HepG2 (cell line): ENCODE data around the gene LRRC8E. TPM values are rescaled to one million over a fixed set of nuclear protein-coding genes. Genes with fewer than 3 reads are reported as not detected.

Experiments used
- AKAP8 ChIP-seq: sonication (generic); formaldehyde crosslinking; IDR thresholded peaks from 2 replicates; pipeline ENCODE4 v1.5.1; 2020; ENCODE audit warnings: mild to moderate bottlenecking, missing genetic modification reagents
- ATF7 ChIP-seq, 2 experiments: fragments of 450-650 bp in 1 of 2; sonication (generic) in 1 of 2; formaldehyde crosslinking in 1 of 2; IDR thresholded peaks; 2 replicates each; pipeline versions ENCODE4 v1.4.0 to v1.6.1; 2016 to 2020; ENCODE audit warnings: antibody characterized with exemption in 1 of 2, mild to moderate bottlenecking in 1 of 2, missing genetic modification reagents in 1 of 2
- CREBL2 ChIP-seq: sonication (generic); formaldehyde crosslinking; IDR thresholded peaks from 2 replicates; pipeline ENCODE4 v1.8.1; 2023; ENCODE audit warnings: missing genetic modification reagents, mild to moderate bottlenecking, borderline replicate concordance
- ETV6 ChIP-seq: sonication (generic); formaldehyde crosslinking; conservative IDR thresholded peaks from 2 replicates; pipeline ENCODE4 v1.4.0; 2020; ENCODE audit warnings: missing genetic modification reagents
- FOXP4 ChIP-seq: sonication (generic); formaldehyde crosslinking; IDR thresholded peaks from 2 replicates; pipeline ENCODE4 v1.4.0; 2020; ENCODE audit warnings: missing genetic modification reagents
- KAT8 ChIP-seq: IDR thresholded peaks from 2 replicates; pipeline ENCODE4 v1.6.1; 2016; ENCODE audit warnings: missing genetic modification reagents, missing compliant biosample characterization
- MIER3 ChIP-seq: IDR thresholded peaks from 2 replicates; pipeline ENCODE4 v1.6.1; 2016; ENCODE audit warnings: missing compliant biosample characterization, borderline replicate concordance
- PBX3 ChIP-seq: sonication (generic); formaldehyde crosslinking; IDR thresholded peaks from 2 replicates; pipeline ENCODE4 v1.8.1; 2023; ENCODE audit warnings: missing genetic modification reagents, inconsistent platforms, borderline replicate concordance
- RNF2 ChIP-seq: fragments of 450-650 bp; conservative IDR thresholded peaks from 2 replicates; pipeline ENCODE4 v1.6.1; 2016; ENCODE audit warnings: low read depth
- SALL1 ChIP-seq: sonication (generic); formaldehyde crosslinking; IDR thresholded peaks from 2 replicates; pipeline ENCODE4 v1.8.0; 2022; ENCODE audit warnings: mild to moderate bottlenecking, missing genetic modification reagents
- SNRNP70 ChIP-seq: fragments of 200-400 bp; formaldehyde crosslinking; IDR thresholded peaks from 2 replicates; pipeline ENCODE4 v1.6.1; 2017; ENCODE audit warnings: mild to moderate bottlenecking, low read depth, low read length, moderate library complexity
- SP140L ChIP-seq: sonication (generic); formaldehyde crosslinking; IDR thresholded peaks from 2 replicates; pipeline ENCODE4 v1.4.0; 2020; ENCODE audit warnings: missing genetic modification reagents, borderline replicate concordance
- SRSF4 ChIP-seq: fragments of 200-400 bp; formaldehyde crosslinking; IDR thresholded peaks from one replicate; pipeline ENCODE4 v1.6.1; 2018; ENCODE audit warnings: mild to moderate bottlenecking, low read depth, low read length, moderate library complexity; ENCODE audit not compliant: poor library complexity, severe bottlenecking
- THRA ChIP-seq: sonication (generic); formaldehyde crosslinking; IDR thresholded peaks from 2 replicates; pipeline ENCODE4 v1.4.0; 2020; ENCODE audit warnings: missing genetic modification reagents, borderline replicate concordance
- ZBTB46 ChIP-seq: sonication (generic); formaldehyde crosslinking; IDR thresholded peaks from 2 replicates; pipeline ENCODE4 v1.4.0; 2020; ENCODE audit warnings: mild to moderate bottlenecking, missing genetic modification reagents, borderline replicate concordance
- ZNF224 ChIP-seq: sonication (generic); formaldehyde crosslinking; IDR thresholded peaks from 2 replicates; pipeline ENCODE4 v1.5.0; 2020; ENCODE audit warnings: mild to moderate bottlenecking, missing genetic modification reagents
- ZNF276 ChIP-seq: sonication (generic); formaldehyde crosslinking; IDR thresholded peaks from 2 replicates; pipeline ENCODE4 v1.4.0; 2020; ENCODE audit warnings: mild to moderate bottlenecking, low read depth, missing genetic modification reagents
- ZNF558 ChIP-seq: sonication (generic); formaldehyde crosslinking; IDR thresholded peaks from 2 replicates; pipeline ENCODE4 v1.9.0; 2022; ENCODE audit warnings: mild to moderate bottlenecking, missing genetic modification reagents, borderline replicate concordance
- ZNF660 ChIP-seq: sonication (generic); formaldehyde crosslinking; IDR thresholded peaks from 2 replicates; pipeline ENCODE4 v1.5.1; 2020; ENCODE audit warnings: mild to moderate bottlenecking, low read depth, missing genetic modification reagents, borderline replicate concordance
- ZNF737 ChIP-seq: sonication (generic); formaldehyde crosslinking; IDR thresholded peaks from 2 replicates; pipeline ENCODE4 v1.5.0; 2020; ENCODE audit warnings: missing genetic modification reagents, mild to moderate bottlenecking, borderline replicate concordance
- polyA plus RNA-seq, 8 experiments: library from polyadenylated mRNA; depleted of rRNA in 3 of 8; stranded (reverse) in 7 of 8; unstranded in 1 of 8; fragments of >200 nt; fragmentation: Illumina TruSeq in 4 of 8; extraction: Trizol in 4 of 8; gene quantifications; 2 replicates each; pipeline versions ENCODE4 v1.2.1 to v1.2.3, GENCODE V29; 2011 to 2016; ENCODE audit warnings: low read depth in 4 of 8, missing spikeins in 1 of 8, mixed read lengths in 1 of 8; ENCODE audit not compliant: insufficient read depth in 1 of 8
- total RNA-seq, 5 experiments: library from RNA; depleted of rRNA; stranded (reverse); fragments of >200 nt; fragmentation: Illumina TruSeq; extraction: Trizol; gene quantifications; 2 replicates each; pipeline ENCODE4 v1.2.3, GENCODE V29; 2016; ENCODE audit warnings: low read depth in 1 of 5

Gene LRRC8E
- total and polyA plus RNA-seq, 2 of the 13 experiments (the other 11 are each of a cell fraction or from before 2014, with no cell fraction given): 8.0 to 10.3 TPM

- TF ChIP-seq ZNF224 (CRISPR knock-in tag) (no peak), ZBTB46 (CRISPR knock-in tag) (no peak), ZNF737 (CRISPR knock-in tag) (no peak), SALL1 (CRISPR knock-in tag) (peak; percentile 78), ZNF558 (CRISPR knock-in tag) (no peak; the same call in 1 of the 2 replicates), PBX3 (CRISPR knock-in tag) (no peak), AKAP8 (CRISPR knock-in tag) (peak; percentile 65; the same call in 1 of the 2 replicates), MIER3 (CRISPR knock-in tag) (no peak; the same call in 1 of the 2 replicates), SRSF4 (no peak), CREBL2 (CRISPR knock-in tag) (no peak), RNF2 (peak; percentile 86), FOXP4 (CRISPR knock-in tag) (no peak), SNRNP70 (no peak), ZNF660 (CRISPR knock-in tag) (no peak), ETV6 (CRISPR knock-in tag) (peak; percentile 45; the same call in 1 of the 2 replicates), ATF7 (IDR thresholded peaks at IDR 0.05) (peak; percentile 92), ATF7 (CRISPR knock-in tag; IDR thresholded peaks at IDR 0.05) (no peak), ZNF276 (CRISPR knock-in tag) (no peak), SP140L (no peak; the same call in 1 of the 2 replicates), THRA (CRISPR knock-in tag) (no peak), KAT8 (CRISPR knock-in tag) (peak; percentile 91)
Measured at GRCh38 chr19:7943444-7944176, 55.3 kb downstream of the LRRC8E start, which contains the start of gene TIMM44 (continued).
